ENCODE results near the gene IGFLR1.

Gene IGFLR1

GRCh38 chr19:35742121-35742724 is at the start of gene IGFLR1:
TSS of gene IGFLR1 (minus strand) at chr19:35742452. CDS start at chr19:35741180, 1,272 bp downstream.
- no peak for DNase-seq

GRCh38 chr19:35791814-35792279 is 49.6 kb upstream of the IGFLR1 start:
- no peak for DNase-seq

- DNase-seq, result no peak
Measured at GRCh38 chr19:35790981-35791813, 48.9 kb upstream of the IGFLR1 start.

GRCh38 chr19:35789978-35790944 is 48.0 kb upstream of the IGFLR1 start:
- no peak for DNase-seq

- DNase-seq, result no peak
Measured at GRCh38 chr19:35789195-35789977, 47.1 kb upstream of the IGFLR1 start.

GRCh38 chr19:35788205-35788960 is 46.1 kb upstream of the IGFLR1 start:
- DNase-seq, result no peak

GRCh38 chr19:35787227-35787799 is 45.1 kb upstream of the IGFLR1 start:
- DNase-seq, result no peak

- DNase-seq, result no peak
Measured at GRCh38 chr19:35786299-35787160, 44.3 kb upstream of the IGFLR1 start.

DNA sequence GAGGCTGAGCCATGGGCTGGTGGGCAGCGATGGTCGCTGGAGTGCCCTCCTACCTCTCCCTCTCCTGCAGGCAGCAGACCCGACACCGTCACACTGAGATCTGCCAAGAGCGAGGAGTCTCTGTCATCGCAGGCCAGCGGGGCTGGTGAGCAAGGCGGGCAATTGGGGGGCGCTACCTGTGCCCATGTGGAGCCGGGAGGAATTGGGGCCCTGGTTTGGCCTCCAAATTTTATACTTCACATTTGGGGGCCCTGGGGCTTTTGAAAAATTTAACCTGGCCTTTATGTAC is 43.0 kb upstream of the IGFLR1 start:
- no peak for DNase-seq

DNA sequence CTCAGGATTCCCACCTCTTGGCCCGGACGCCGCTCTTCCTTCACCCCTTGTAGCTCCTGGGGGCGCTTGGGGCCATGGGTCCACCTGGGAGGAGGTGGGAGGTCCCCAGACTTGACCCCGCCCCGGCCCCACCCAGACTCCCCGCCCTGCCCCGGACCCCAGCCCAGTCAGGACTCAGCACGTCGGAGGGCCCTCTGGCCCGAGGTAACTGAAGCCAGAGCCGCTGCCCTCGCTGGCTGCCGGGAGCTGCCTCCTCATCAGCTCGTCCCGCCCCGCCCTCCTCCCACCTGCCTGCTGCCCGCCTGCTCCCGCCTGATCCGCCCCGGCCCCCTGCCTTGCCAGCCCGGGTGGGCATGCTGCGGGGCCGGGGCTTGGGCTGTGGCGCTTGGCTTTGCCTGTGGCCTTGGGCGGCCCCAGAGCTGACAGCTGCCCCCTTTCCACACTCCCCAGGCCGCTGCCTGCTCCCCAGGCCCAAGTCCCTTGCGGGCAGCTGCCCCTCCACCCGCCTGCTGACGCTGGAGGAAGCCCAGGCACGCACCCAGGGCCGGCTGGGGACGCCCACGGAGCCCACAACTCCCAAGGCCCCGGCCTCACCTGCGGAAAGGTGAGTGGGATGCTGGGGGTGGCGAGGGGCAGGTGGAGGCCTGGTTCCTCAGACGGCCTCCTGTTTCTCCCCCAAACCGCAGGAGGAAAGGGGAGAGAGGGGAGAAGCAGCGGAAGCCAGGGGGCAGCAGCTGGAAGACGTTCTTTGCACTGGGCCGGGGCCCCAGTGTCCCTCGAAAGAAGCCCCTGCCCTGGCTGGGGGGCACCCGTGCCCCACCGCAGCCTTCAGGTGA is 42.5 kb upstream of the IGFLR1 start:
- peak; percentile 93 for DNase-seq

DNA sequence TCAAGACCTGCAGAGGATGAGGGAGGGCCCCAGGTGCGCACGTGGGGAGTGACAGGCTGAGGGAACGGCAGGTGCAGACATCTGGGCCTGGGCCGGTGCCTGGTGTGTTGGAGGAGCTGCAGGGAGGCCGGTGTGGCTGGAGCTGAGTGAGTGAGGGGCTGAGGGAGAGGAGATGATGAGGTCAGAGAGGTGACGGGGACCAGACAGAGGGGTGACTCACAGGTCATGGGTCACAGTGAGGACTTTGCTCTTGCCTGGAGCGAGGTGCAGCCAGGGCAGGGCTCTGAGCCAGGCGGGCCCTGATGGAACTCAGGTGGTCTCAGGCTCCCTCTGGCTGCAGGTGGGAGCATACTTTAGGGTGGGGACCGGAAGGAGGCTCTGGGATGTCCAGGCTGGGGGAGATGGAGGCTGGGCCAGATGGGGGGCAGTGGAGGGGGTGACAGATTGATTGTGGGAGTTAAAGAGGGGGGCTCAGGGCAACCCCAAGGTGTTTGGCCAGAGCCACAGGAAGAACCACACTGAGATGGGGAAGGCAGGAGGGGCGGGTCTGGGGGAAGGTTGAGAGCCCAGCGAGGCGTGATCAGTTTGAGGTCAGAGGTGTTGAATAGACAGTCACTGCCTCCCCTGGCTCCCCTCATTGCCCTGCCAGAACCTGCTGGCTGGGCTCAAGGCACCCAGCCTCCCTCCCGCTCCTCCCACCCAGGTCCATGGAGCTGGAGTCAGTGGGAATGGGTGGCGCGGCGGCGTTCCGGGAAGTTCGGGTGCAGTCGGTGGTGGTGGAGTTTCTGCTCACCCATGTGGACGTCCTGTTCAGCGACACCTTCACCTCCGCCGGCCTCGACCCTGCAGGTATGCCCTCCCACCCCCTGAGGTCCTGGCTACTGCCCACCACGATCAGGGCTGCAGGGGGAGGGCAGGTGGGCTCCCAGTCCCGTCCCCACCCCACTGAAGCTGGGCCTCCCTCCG is 41.5 kb upstream of the IGFLR1 start:
- DNase-seq, result peak; percentile 85

- no peak for DNase-seq
Measured at GRCh38 chr19:35782589-35782988, 40.3 kb upstream of the IGFLR1 start.

- no peak for DNase-seq
Measured at GRCh38 chr19:35781650-35782049, 39.4 kb upstream of the IGFLR1 start.

DNA sequence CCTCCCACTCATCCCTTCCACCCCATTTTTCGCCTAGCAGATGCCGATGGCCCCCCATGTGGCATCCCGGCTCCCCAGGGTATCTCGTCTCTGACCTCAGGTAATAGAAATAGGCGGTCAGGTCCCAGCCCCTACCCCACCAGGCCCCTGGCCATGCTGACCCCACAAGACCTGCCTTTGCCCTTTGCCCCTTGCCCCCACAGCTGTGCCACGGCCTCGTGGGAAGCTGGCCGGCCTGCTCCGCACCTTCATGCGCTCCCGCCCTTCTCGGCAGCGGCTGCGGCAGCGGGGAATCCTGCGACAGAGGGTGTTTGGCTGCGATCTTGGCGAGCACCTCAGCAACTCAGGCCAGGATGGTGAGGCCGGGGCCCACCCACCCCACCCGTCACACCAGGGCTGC is 38.5 kb upstream of the IGFLR1 start:
- DNase-seq, result no peak

DNA sequence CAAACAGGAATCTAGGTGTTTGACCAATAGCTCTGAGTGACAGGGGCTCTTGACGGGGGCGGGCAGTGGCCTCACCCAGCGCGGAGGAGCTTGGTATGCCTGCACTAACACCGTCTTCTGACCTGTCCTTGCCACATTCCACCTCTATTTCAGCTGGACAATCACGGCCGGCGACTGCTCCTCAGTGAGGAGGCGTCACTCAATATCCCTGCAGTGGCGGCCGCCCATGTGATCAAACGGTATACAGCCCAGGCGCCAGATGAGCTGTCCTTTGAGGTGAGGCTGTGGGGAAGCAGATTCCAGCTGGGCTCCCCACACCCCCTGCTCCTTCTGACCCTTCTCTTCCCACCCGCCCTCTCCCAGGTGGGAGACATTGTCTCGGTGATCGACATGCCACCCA is 37.8 kb upstream of the IGFLR1 start:
- no peak for DNase-seq

- peak; percentile 37 for DNase-seq
Measured at GRCh38 chr19:35779033-35779432, 36.8 kb upstream of the IGFLR1 start.

GRCh38 chr19:35777961-35778360 is 35.7 kb upstream of the IGFLR1 start:
- DNase-seq, result no peak
